ENCODE measurements around the gene COX4I1.

GRCh38 chr16:85751698-85752501, 47.6 kb upstream of the COX4I1 start:
- no peak for TF ChIP-seq CTCF (conservative IDR thresholded peaks at IDR 0.05; ENCODE audit: low read depth, low read length)
- no peak for TF ChIP-seq EZH2 (IDR thresholded peaks at IDR 0.05; ENCODE audit: borderline replicate concordance, low read depth, low read length, poor library complexity, severe bottlenecking)

All from A673 (cell line).